Gastroesophageal sphincter (tissue), 4 donors: ENCODE data around the gene EVA1A. TPM values are rescaled to one million over a fixed set of nuclear protein-coding genes. Genes with fewer than 3 reads are reported as not detected.

Experiments used
- ATAC-seq: fragments of 150-250 bp; one replicate; pipeline ENCODE4 v1.9.1; 2016; ENCODE audit warnings: mild to moderate bottlenecking, moderate library complexity
- H3K27ac ChIP-seq, 4 donors: fragments of 200-600 bp; sonication (generic) in 3 of 4; 1 replicate in 3 of 4; 2 replicates in 1 of 4; pipeline ENCODE4 v1.5.1; 2016 to 2019
- H3K27me3 ChIP-seq: fragments of 200-600 bp; sonication (generic); one replicate; pipeline ENCODE4 v1.5.1; 2019
- H3K36me3 ChIP-seq, 2 donors: fragments of 200-600 bp; sonication (generic); one replicate each; pipeline ENCODE4 v1.5.1; 2019; ENCODE audit warnings: control low read depth in 1 of 2
- H3K4me1 ChIP-seq, 3 donors: fragments of 200-600 bp; sonication (generic); 1 replicate in 2 of 3; 2 replicates in 1 of 3; pipeline ENCODE4 v1.5.1; 2016 to 2019; ENCODE audit warnings: control low read depth in 2 of 3
- H3K4me3 ChIP-seq, 2 donors: fragments of 200-600 bp; sonication (generic); one replicate each; pipeline ENCODE4 v1.5.1; 2019; ENCODE audit warnings: mild to moderate bottlenecking in 1 of 2, moderate library complexity in 1 of 2
- H3K9me3 ChIP-seq, 3 donors: fragments of 200-600 bp; sonication (generic); one replicate each; pipeline ENCODE4 v1.5.1; 2017 to 2019; ENCODE audit warnings: control low read depth in 2 of 3
- CTCF ChIP-seq, 4 experiments: fragments of 200-600 bp in 2 of 4; fragments of 450-650 bp in 2 of 4; sonication (generic) in 1 of 4; IDR thresholded peaks; one replicate each; pipeline ENCODE4 v1.5.1; 2017 to 2019; ENCODE audit warnings: antibody characterized with exemption in 4 of 4, mild to moderate bottlenecking in 2 of 4, moderate library complexity in 2 of 4
- EP300 ChIP-seq: sonication (generic); formaldehyde crosslinking; IDR thresholded peaks from one replicate; pipeline ENCODE4 v1.6.1; 2017; ENCODE audit warnings: antibody characterized with exemption, mild to moderate bottlenecking
- POLR2A ChIP-seq, 2 donors: fragments of 450-650 bp; IDR thresholded peaks; one replicate each; pipeline ENCODE4 v1.6.1; 2017; ENCODE audit warnings: antibody characterized with exemption in 2 of 2, mild to moderate bottlenecking in 2 of 2, moderate library complexity in 1 of 2
- POLR2AphosphoS5 ChIP-seq: sonication (generic); formaldehyde crosslinking; IDR thresholded peaks from one replicate; pipeline ENCODE4 v1.6.1; 2017; ENCODE audit warnings: antibody characterized with exemption
- WGBS, 2 donors: methylation state at CpG; one replicate each; pipeline ENCODE4 v1.1.5; 2018; ENCODE audit warnings: low coverage in 1 of 2; 5-methylcytosine and 5-hydroxymethylcytosine counted together
- total RNA-seq, 4 donors: library from RNA; depleted of rRNA; stranded (reverse); fragments of >200 nt; gene quantifications; one replicate each; pipeline ENCODE4 v1.1.0, GENCODE V29; 2016

Gene EVA1A
- total RNA-seq, 4 donors from 2014 or later = 0.74 TPM; not detected in 3

GRCh38 chr2:75512455-75513212 lies 48.1 kb downstream of the EVA1A start:
- Histone ChIP-seq H3K27me3 (no peaks in the 10 kb centered on the region), H3K27ac (no peak overlapping the region), H3K36me3 (no peaks in the 10 kb centered on the region), H3K4me3 (no peak overlapping the region), H3K4me1 (no peaks in the 10 kb centered on the region), H3K9me3 (peaks cover 0 to 11% (median 0%) of the 10 kb centered on the region in 3 donors)
- no peak for TF ChIP-seq POLR2AphosphoS5
- no peak for TF ChIP-seq CTCF (IDR thresholded peaks at IDR 0.05)
- TF ChIP-seq EP300 = no peak
- TF ChIP-seq POLR2A (IDR thresholded peaks at IDR 0.05) = no peak
- no peak for ATAC-seq

- H3K4me3 ChIP-seq = no peak overlapping the region
- ATAC-seq = no peak
- no CpG with 5 or more reads among the region's 1 CpG for WGBS, 2 donors
- no peaks in the 10 kb centered on the region for H3K4me1 ChIP-seq
- no peaks in the 10 kb centered on the region for H3K9me3 ChIP-seq
- H3K36me3 ChIP-seq = no peaks in the 10 kb centered on the region
- TF ChIP-seq POLR2AphosphoS5 (no peak), POLR2A (IDR thresholded peaks at IDR 0.05) (no peak)
- H3K27ac ChIP-seq = no peak overlapping the region
- no peaks in the 10 kb centered on the region for H3K27me3 ChIP-seq
These were observed 54.5 kb downstream of the EVA1A start for GRCh38 chr2:75506101-75506697.

- H3K27me3 ChIP-seq = no peaks in the 10 kb centered on the region
These were observed 55.7 kb downstream of the EVA1A start for GRCh38 chr2:75505012-75505411.

GRCh38 chr2:75503048-75503607 lies 57.6 kb downstream of the EVA1A start:
- ATAC-seq = peak; percentile 53
- H3K27me3 ChIP-seq = no peaks in the 10 kb centered on the region
- H3K36me3 ChIP-seq = no peaks in the 10 kb centered on the region
- 57 to 63% methylated on average over 2 of the region's 2 CpGs for whole genome bisulfite sequencing, 2 donors
- H3K4me1 ChIP-seq = no peaks in the 10 kb centered on the region
- no peak overlapping the region for H3K4me3 ChIP-seq
- no peak for TF ChIP-seq EP300
- TF ChIP-seq POLR2A (IDR thresholded peaks at IDR 0.05) = no peak
- TF ChIP-seq CTCF (IDR thresholded peaks at IDR 0.05) = no peak
- H3K27ac ChIP-seq = no peak overlapping the region
- no peaks in the 10 kb centered on the region for H3K9me3 ChIP-seq

More at GRCh38 chr2:75505012-75505411, 55.7 kb downstream of the EVA1A start:
- 61 to 62% methylated on average over 4 to 5 of the region's 5 CpGs for WGBS, 2 donors
- no peaks in the 10 kb centered on the region for H3K36me3 ChIP-seq
- no peaks in the 10 kb centered on the region for H3K9me3 ChIP-seq
- H3K4me3 ChIP-seq = no peak overlapping the region
- TF ChIP-seq POLR2A (IDR thresholded peaks at IDR 0.05) (no peak), CTCF (IDR thresholded peaks at IDR 0.05) (no peak), POLR2AphosphoS5 (no peak), EP300 (no peak)
- no peaks in the 10 kb centered on the region for H3K4me1 ChIP-seq
- no peak for ATAC-seq
- no peak overlapping the region for H3K27ac ChIP-seq

GRCh38 chr2:75500633-75501032 lies 60.1 kb downstream of the EVA1A start:
- no peak overlapping the region for H3K27ac ChIP-seq
- no peaks in the 10 kb centered on the region for H3K4me1 ChIP-seq
- whole genome bisulfite sequencing, 2 donors = 83 to 100% methylated on average over 2 of the region's 2 CpGs
- no peaks in the 10 kb centered on the region for H3K36me3 ChIP-seq
- H3K9me3 ChIP-seq = no peaks in the 10 kb centered on the region
- TF ChIP-seq POLR2AphosphoS5 (no peak), EP300 (no peak), POLR2A (IDR thresholded peaks at IDR 0.05) (no peak), CTCF (IDR thresholded peaks at IDR 0.05) (no peak)
- no peaks in the 10 kb centered on the region for H3K27me3 ChIP-seq
- no peak for ATAC-seq
- H3K4me3 ChIP-seq = no peak overlapping the region
